Panc1 (cell line): Measurements from ENCODE around the gene SRBD1.

ENCODE experiments used
- REST ChIP-seq, 2 experiments: IDR thresholded peaks; 2 replicates each; pipeline ENCODE4 v1.6.1; 2011 to 2012; ENCODE audit warnings: low read depth in 2 of 2, control low read depth in 1 of 2, low read length in 1 of 2, mild to moderate bottlenecking in 1 of 2, moderate library complexity in 1 of 2; ENCODE audit not compliant: insufficient read depth in 1 of 2
- TF ChIP-seq, protein P1 (sequence below): fragments of 450-650 bp; IDR thresholded peaks from 2 replicates; pipeline ENCODE4 v1.5.1; 2017; ENCODE audit warnings: mild to moderate bottlenecking

GRCh38 chr2:45380131-45380836, 230.8 kb downstream of the SRBD1 start:
- TF ChIP-seq REST (IDR thresholded peaks at IDR 0.05; ENCODE audit: insufficient read depth in 1 of 2, low read depth in 2 of 2, low read length in 1 of 2), result no peak
- TF ChIP-seq, protein P1, sequence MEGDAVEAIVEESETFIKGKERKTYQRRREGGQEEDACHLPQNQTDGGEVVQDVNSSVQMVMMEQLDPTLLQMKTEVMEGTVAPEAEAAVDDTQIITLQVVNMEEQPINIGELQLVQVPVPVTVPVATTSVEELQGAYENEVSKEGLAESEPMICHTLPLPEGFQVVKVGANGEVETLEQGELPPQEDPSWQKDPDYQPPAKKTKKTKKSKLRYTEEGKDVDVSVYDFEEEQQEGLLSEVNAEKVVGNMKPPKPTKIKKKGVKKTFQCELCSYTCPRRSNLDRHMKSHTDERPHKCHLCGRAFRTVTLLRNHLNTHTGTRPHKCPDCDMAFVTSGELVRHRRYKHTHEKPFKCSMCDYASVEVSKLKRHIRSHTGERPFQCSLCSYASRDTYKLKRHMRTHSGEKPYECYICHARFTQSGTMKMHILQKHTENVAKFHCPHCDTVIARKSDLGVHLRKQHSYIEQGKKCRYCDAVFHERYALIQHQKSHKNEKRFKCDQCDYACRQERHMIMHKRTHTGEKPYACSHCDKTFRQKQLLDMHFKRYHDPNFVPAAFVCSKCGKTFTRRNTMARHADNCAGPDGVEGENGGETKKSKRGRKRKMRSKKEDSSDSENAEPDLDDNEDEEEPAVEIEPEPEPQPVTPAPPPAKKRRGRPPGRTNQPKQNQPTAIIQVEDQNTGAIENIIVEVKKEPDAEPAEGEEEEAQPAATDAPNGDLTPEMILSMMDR, result no peak
